Caco-2 (cell line): ENCODE results near the gene CFAP58. TPM values are rescaled to one million over a fixed set of nuclear protein-coding genes. Genes with fewer than 3 reads are reported as not detected.

Source experiments
- BruUV-seq: library from RNA; stranded (reverse); fragments of 400-500 nt; replicated peaks from 2 replicates; lab custom pipeline; 2021; lab: Mats Ljungman, UMichigan
- CTCF ChIA-PET: fragments of 300-600 bp; sonication (Branson Sonifier 250); formaldehyde crosslinking; loops from one replicate; lab custom pipeline; 2022; ENCODE audit warnings: antibody characterized with exemption; lab: Charles Lee
- POLR2A ChIA-PET: fragments of 300-600 bp; sonication (Branson Sonifier 250); formaldehyde crosslinking; loops from one replicate; lab custom pipeline; 2022; ENCODE audit warnings: antibody characterized with exemption; lab: Charles Lee
- DNase-seq, 2 experiments: peaks; one replicate each; pipeline versions ENCODE4 v3.0.0 to v3.0.0-alpha.2; 2020 to 2022
- H3K27me3 ChIP-seq: replicated peaks from 2 replicates; pipeline ENCODE4 v1.6.0; 2011; ENCODE audit warnings: low read length; ENCODE audit not compliant: control insufficient read depth, insufficient read depth
- H3K36me3 ChIP-seq: 2 replicates; pipeline ENCODE4 v1.5.1; 2011; ENCODE audit warnings: low read length; ENCODE audit not compliant: control insufficient read depth, insufficient read depth
- H3K4me1 ChIP-seq: fragments of 250-450 bp; sonication (Bioruptor Pico); 2 replicates; pipeline ENCODE4 v1.5.1; 2020; ENCODE audit warnings: mild to moderate bottlenecking
- H3K4me3 ChIP-seq: 2 replicates; pipeline ENCODE4 v1.5.1; 2011; ENCODE audit warnings: low read depth, mild to moderate bottlenecking, control low read depth, low read length
- H3K9me3 ChIP-seq: fragments of 250-450 bp; sonication (Bioruptor Pico); 2 replicates; pipeline ENCODE4 v1.5.1; 2020; ENCODE audit warnings: mild to moderate bottlenecking, moderate library complexity
- H3K27ac Mint-ChIP-seq: one replicate; pipeline ENCODE4 v1.8.0; 2022; ENCODE audit warnings: mixed read lengths; ENCODE audit not compliant: unreplicated experiment
- H3K27me3 Mint-ChIP-seq: one replicate; pipeline ENCODE4 v1.8.0; 2022; ENCODE audit warnings: mixed read lengths; ENCODE audit not compliant: insufficient read depth, unreplicated experiment
- H3K36me3 Mint-ChIP-seq: one replicate; pipeline ENCODE4 v1.8.0; 2022; ENCODE audit warnings: mild to moderate bottlenecking, mixed read lengths; ENCODE audit not compliant: insufficient read depth, unreplicated experiment
- H3K4me1 Mint-ChIP-seq: one replicate; pipeline ENCODE4 v1.8.0; 2022; ENCODE audit warnings: low read depth, mixed read lengths; ENCODE audit not compliant: unreplicated experiment
- H3K4me3 Mint-ChIP-seq: one replicate; pipeline ENCODE4 v1.8.0; 2022; ENCODE audit warnings: mild to moderate bottlenecking, moderate library complexity, mixed read lengths; ENCODE audit not compliant: unreplicated experiment
- H3K9me3 Mint-ChIP-seq: one replicate; pipeline ENCODE4 v1.8.0; 2022; ENCODE audit warnings: mixed read lengths; ENCODE audit not compliant: unreplicated experiment
- CTCF ChIP-seq, 2 experiments: fragments of 200-600 bp in 1 of 2; IDR thresholded peaks; 1 replicate in 1 of 2; 2 replicates in 1 of 2; pipeline versions ENCODE4 v1.5.1 to v1.8.0; 2011 to 2022; ENCODE audit warnings: antibody characterized with exemption in 1 of 2, control low read depth in 1 of 2, inconsistent platforms in 1 of 2, low read depth in 1 of 2, low read length in 1 of 2, mild to moderate bottlenecking in 1 of 2, moderate library complexity in 1 of 2; ENCODE audit not compliant: insufficient read depth in 1 of 2, severe bottlenecking in 1 of 2, unreplicated experiment in 1 of 2
- intact Hi-C: fragments of 100-400 bp; cut with micrococcal nuclease; formaldehyde crosslinking; loops from one replicate; pipeline ENCODE4 v1.10.0; 2022; ENCODE audit not compliant: unreplicated experiment
- total RNA-seq: library from RNA; stranded (reverse); gene quantifications from 2 replicates; pipeline ENCODE4 v1.2.3, GENCODE V29; 2022

CFAP58 gene
- total RNA-seq, 1 experiment from 2014 or later, result not detected

- no TSS peak for BruUV-seq
- no peak overlapping the region for H3K27ac Mint-ChIP-seq
- ChIA-PET POLR2A (no interaction called here), CTCF (interaction anchor here (0.6 kb wide), 1 partner anchor 17 kb away, joined by 3 read pairs; no protein-coding TSS in a partner anchor)
- Histone ChIP-seq H3K27me3 (no peaks in the 10 kb centered on the region; the same call in 1 of the 2 replicates), H3K9me3 (no peaks in the 10 kb centered on the region), H3K36me3 (no peaks in the 10 kb centered on the region), H3K4me1 (no peaks in the 10 kb centered on the region), H3K4me3 (no peak overlapping the region)
- intact Hi-C loops, result no loop called here
- TF ChIP-seq CTCF (IDR thresholded peaks at IDR 0.05; ENCODE audit: insufficient read depth in 1 of 2, low read depth in 1 of 2, low read length in 1 of 2, severe bottlenecking in 1 of 2, unreplicated experiment in 1 of 2), result no peak
- DNase-seq, result no peak
- no peaks in the 10 kb centered on the region for H3K9me3 Mint-ChIP-seq
- H3K36me3 Mint-ChIP-seq, result no peaks in the 10 kb centered on the region
- H3K27me3 Mint-ChIP-seq, result peaks cover 32% of the 10 kb centered on the region
- H3K4me3 Mint-ChIP-seq, result no peak overlapping the region
- no peaks in the 10 kb centered on the region for H3K4me1 Mint-ChIP-seq
Observed at GRCh38 chr10:104403636-104404035, 50.0 kb downstream of the CFAP58 start.

GRCh38 chr10:104406715-104407650 is 53.4 kb downstream of the CFAP58 start:
- TF ChIP-seq CTCF (IDR thresholded peaks at IDR 0.05; ENCODE audit: insufficient read depth in 1 of 2, low read depth in 1 of 2, low read length in 1 of 2, severe bottlenecking in 1 of 2, unreplicated experiment in 1 of 2), result peak; percentile 38 to 39
- Mint-ChIP-seq H3K27ac (no peak overlapping the region), H3K36me3 (no peaks in the 10 kb centered on the region), H3K27me3 (peaks cover 29% of the 10 kb centered on the region), H3K4me1 (no peaks in the 10 kb centered on the region), H3K9me3 (no peaks in the 10 kb centered on the region), H3K4me3 (no peak overlapping the region)
- intact Hi-C loops, result loop anchor here (1.0 to 2.0 kb wide), 3 partner anchors 174 to 215 kb away; no protein-coding TSS in a partner anchor
- BruUV-seq, result no TSS peak
- DNase-seq, result peak in 1 of 2 experiments; percentile 9
- H3K9me3 ChIP-seq, result no peaks in the 10 kb centered on the region
- H3K36me3 ChIP-seq, result no peaks in the 10 kb centered on the region
- H3K27me3 ChIP-seq, result no peaks in the 10 kb centered on the region; the same call in 1 of the 2 replicates
- ChIA-PET POLR2A (interaction anchor here (0.5 kb wide), 1 partner anchor 68 kb away, joined by 7 read pairs; no protein-coding TSS in a partner anchor), CTCF (interaction anchor here (0.9 kb wide), 1 partner anchor 216 kb away, joined by 6 read pairs; no protein-coding TSS in a partner anchor)
- no peaks in the 10 kb centered on the region for H3K4me1 ChIP-seq
- no peak overlapping the region for H3K4me3 ChIP-seq

GRCh38 chr10:104413528-104413927 is 59.9 kb downstream of the CFAP58 start:
- intact Hi-C loops, result no loop called here
- Mint-ChIP-seq H3K4me1 (no peaks in the 10 kb centered on the region), H3K36me3 (no peaks in the 10 kb centered on the region), H3K4me3 (no peak overlapping the region), H3K27me3 (peaks cover 21% of the 10 kb centered on the region), H3K27ac (no peak overlapping the region), H3K9me3 (no peaks in the 10 kb centered on the region)
- no TSS peak for BruUV-seq
- H3K4me3 ChIP-seq, result no peak overlapping the region
- ChIA-PET CTCF (no interaction called here), POLR2A (interaction anchor here (0.6 kb wide), 1 partner anchor 92 kb away, joined by 6 read pairs; no protein-coding TSS in a partner anchor)
- TF ChIP-seq CTCF (IDR thresholded peaks at IDR 0.05; ENCODE audit: insufficient read depth in 1 of 2, low read depth in 1 of 2, low read length in 1 of 2, severe bottlenecking in 1 of 2, unreplicated experiment in 1 of 2), result no peak
- no peaks in the 10 kb centered on the region for H3K9me3 ChIP-seq
- no peaks in the 10 kb centered on the region for H3K36me3 ChIP-seq
- no peaks in the 10 kb centered on the region for H3K4me1 ChIP-seq
- DNase-seq, result no peak
- H3K27me3 ChIP-seq, result no peaks in the 10 kb centered on the region
